B cell (primary cell): Measurements from ENCODE around the gene EPB41L4A. TPM values are rescaled to one million over a fixed set of nuclear protein-coding genes. Genes with fewer than 3 reads are reported as not detected.

ENCODE experiments used
- ATAC-seq: fragments of 200-7000 bp; cut with Tn5 transposase; one replicate; pipeline ENCODE4 v1.10.0; 2021; ENCODE audit warnings: low read depth, mild to moderate bottlenecking, moderate number of reproducible peaks, moderate library complexity
- CTCF ChIA-PET: fragments of 350-600 bp; sonication (Branson Sonifier 250); formaldehyde crosslinking; loops from one replicate; lab custom pipeline; 2021; ENCODE audit warnings: antibody characterized with exemption, inconsistent platforms; lab: Charles Lee
- POLR2A ChIA-PET: fragments of 350-600 bp; sonication (Branson Sonifier 250); formaldehyde crosslinking; loops from one replicate; lab custom pipeline; 2021; ENCODE audit warnings: antibody characterized with exemption; lab: Charles Lee
- DNase-seq: peaks from one replicate; pipeline ENCODE4 v3.0.0; 2013
- H2AFZ ChIP-seq: 2 replicates; pipeline ENCODE4 v1.6.1; 2012; ENCODE audit warnings: mild to moderate bottlenecking, low read depth, low read length; ENCODE audit not compliant: insufficient read depth, poor library complexity, severe bottlenecking
- H3K27ac ChIP-seq, 2 donors: 1 replicate in 1 of 2; 2 replicates in 1 of 2; pipeline ENCODE4 v1.5.1; 2012 to 2013; ENCODE audit warnings: low read length in 2 of 2, mild to moderate bottlenecking in 2 of 2, moderate library complexity in 1 of 2
- H3K27me3 ChIP-seq, 4 experiments: fragments of 200-600 bp in 1 of 4; sonication (generic) in 1 of 4; replicated peaks in 1 of 4; 1 replicate in 2 of 4; 2 replicates in 2 of 4; pipeline versions ENCODE4 v1.6.1 to v1.7.0; 2013 to 2016; ENCODE audit warnings: low read length in 3 of 4, mild to moderate bottlenecking in 2 of 4, mixed read lengths in 1 of 4, moderate library complexity in 1 of 4; ENCODE audit not compliant: insufficient read depth in 4 of 4, control insufficient read depth in 3 of 4; ENCODE audit errors: control extremely low read depth in 1 of 4
- H3K36me3 ChIP-seq, 2 experiments: replicated peaks in 1 of 2; 1 replicate in 1 of 2; 2 replicates in 1 of 2; pipeline versions ENCODE4 v1.6.1 to v1.7.1; 2013; ENCODE audit warnings: low read length in 1 of 2; ENCODE audit not compliant: insufficient read depth in 2 of 2, control insufficient read depth in 1 of 2; ENCODE audit errors: control extremely low read depth in 1 of 2, extremely low read depth in 1 of 2
- H3K4me1 ChIP-seq, 2 donors: fragments of 200-600 bp in 1 of 2; sonication (generic) in 1 of 2; 1 replicate in 1 of 2; 2 replicates in 1 of 2; pipeline versions ENCODE4 v1.5.1 to v1.6.1; 2013 to 2017; ENCODE audit warnings: low read length in 2 of 2; ENCODE audit not compliant: control insufficient read depth in 2 of 2, insufficient read depth in 2 of 2
- H3K4me2 ChIP-seq: replicated peaks from 2 replicates; pipeline ENCODE3; 2012; ENCODE audit warnings: mild to moderate bottlenecking, low read depth, low read length; ENCODE audit not compliant: poor library complexity, severe bottlenecking
- H3K4me3 ChIP-seq, 5 experiments: fragments of 200-600 bp in 1 of 5; sonication (generic) in 1 of 5; 1 replicate in 3 of 5; 2 replicates in 2 of 5; pipeline versions ENCODE4 v1.5.1 to v1.7.0; 2011 to 2016; ENCODE audit warnings: low read length in 4 of 5, mild to moderate bottlenecking in 4 of 5, low read depth in 2 of 5, control low read depth in 1 of 5, moderate library complexity in 1 of 5; ENCODE audit not compliant: insufficient read depth in 1 of 5; ENCODE audit errors: control extremely low read depth in 1 of 5, extremely low read depth in 1 of 5
- H3K79me2 ChIP-seq: fragments of 200-600 bp; sonication (generic); one replicate; pipeline ENCODE4 v1.6.0; 2016; ENCODE audit warnings: low read length; ENCODE audit not compliant: control insufficient read depth, insufficient read depth
- H3K9ac ChIP-seq: fragments of 200-600 bp; sonication (generic); 2 replicates; pipeline ENCODE4 v1.6.1; 2017; ENCODE audit warnings: mild to moderate bottlenecking, low read length, moderate library complexity
- H3K9me3 ChIP-seq, 3 donors: one replicate each; pipeline versions ENCODE4 v1.6.1 to v1.7.1; 2013; ENCODE audit warnings: low read length in 2 of 3; ENCODE audit not compliant: control insufficient read depth in 2 of 3, insufficient read depth in 1 of 3; ENCODE audit errors: control extremely low read depth in 1 of 3
- H4K20me1 ChIP-seq: 2 replicates; pipeline ENCODE4 v1.6.0; 2012; ENCODE audit warnings: mild to moderate bottlenecking, low read length; ENCODE audit not compliant: insufficient read depth, control insufficient read depth, poor library complexity, severe bottlenecking
- H3K27ac Mint-ChIP-seq: one replicate; pipeline ENCODE4 v1.8.0; 2021; ENCODE audit warnings: mixed read lengths
- H3K27me3 Mint-ChIP-seq: one replicate; pipeline ENCODE4 v1.8.0; 2021; ENCODE audit warnings: mixed read lengths
- H3K4me1 Mint-ChIP-seq: one replicate; pipeline ENCODE4 v1.8.0; 2021; ENCODE audit warnings: mixed read lengths
- H3K4me3 Mint-ChIP-seq: one replicate; pipeline ENCODE4 v1.8.0; 2021; ENCODE audit warnings: mixed read lengths
- H3K9me3 Mint-ChIP-seq: one replicate; pipeline ENCODE4 v1.8.0; 2022; ENCODE audit warnings: mixed read lengths; ENCODE audit not compliant: insufficient read depth
- EZH2 ChIP-seq: IDR thresholded peaks from 2 replicates; pipeline ENCODE4 v1.6.1; 2012; ENCODE audit warnings: borderline replicate concordance, low read depth, mild to moderate bottlenecking, moderate library complexity, low read length; ENCODE audit not compliant: insufficient read depth, poor library complexity, severe bottlenecking
- WGBS: methylation state at CpG from one replicate; pipeline ENCODE4 v1.1.5; 2013; ENCODE audit warnings: missing lambda C conversion rate; ENCODE audit not compliant: insufficient coverage; 5-methylcytosine and 5-hydroxymethylcytosine counted together
- intact Hi-C: fragments of 100-400 bp; cut with micrococcal nuclease; formaldehyde crosslinking; loops from one replicate; pipeline ENCODE4 v1.10.0; 2022
- polyA plus RNA-seq: library from polyadenylated mRNA; depleted of rRNA; stranded (reverse); fragments of >200 nt; gene quantifications from 2 replicates; pipeline ENCODE4 v1.2.3, GENCODE V29; 2012
- total RNA-seq, 2 donors: library from RNA; stranded (reverse); fragments of 120-200 nt in 1 of 2; gene quantifications; 1 replicate in 1 of 2; 2 replicates in 1 of 2; pipeline versions ENCODE4 v1.2.3 to v1.2.4, GENCODE V29; 2013 to 2022
- TF ChIP-seq, protein P1 (sequence below): fragments of 200-600 bp; IDR thresholded peaks from one replicate; pipeline ENCODE4 v1.8.0; 2022; ENCODE audit warnings: antibody characterized with exemption, mild to moderate bottlenecking

EPB41L4A gene
- total and polyA plus RNA-seq, 2 donors (not counting 1 experiment from before 2014, with no cell fraction given), result 1.8 to 12.9 TPM

DNA sequence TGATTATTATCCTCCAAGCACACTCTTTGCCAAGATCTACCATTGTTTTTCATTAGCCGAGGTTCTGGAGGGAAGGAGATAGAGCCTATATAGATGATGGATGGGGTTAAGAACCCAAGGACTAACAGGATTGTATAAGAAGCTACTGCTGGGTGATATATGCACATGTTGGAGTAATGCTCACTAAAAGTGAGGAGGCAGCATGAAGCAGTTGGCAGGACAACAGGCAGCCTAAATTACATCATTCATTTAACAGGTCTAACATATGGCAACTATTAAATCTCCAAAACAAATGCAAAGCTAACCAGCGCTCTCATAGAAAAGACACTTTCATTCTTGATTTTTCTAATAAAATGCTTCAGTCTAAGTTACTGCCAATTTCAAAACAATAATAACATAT lies 293.2 kb downstream of the EPB41L4A start:
- no peak overlapping the region for H3K9ac ChIP-seq
- CTCF ChIA-PET, result interaction anchor here (0.9 to 1.2 kb wide), 2 partner anchors 20 to 576 kb away, joined by 3 read pairs; no protein-coding TSS in a partner anchor
- H3K27me3 ChIP-seq, result no peaks in the 10 kb centered on the region
- H3K4me3 ChIP-seq, result no peak overlapping the region
- no CpG with 5 or more reads among the region's 2 CpGs for WGBS
- Mint-ChIP-seq H3K27me3 (peaks cover 19% of the 10 kb centered on the region), H3K27ac (no peak overlapping the region), H3K9me3 (peaks cover 3% of the 10 kb centered on the region), H3K4me1 (no peaks in the 10 kb centered on the region), H3K4me3 (no peak overlapping the region)
- no peak overlapping the region for H3K27ac ChIP-seq
- no peak overlapping the region for H2AFZ ChIP-seq
- POLR2A ChIA-PET, result no interaction called here
- no peaks in the 10 kb centered on the region for H3K4me1 ChIP-seq
- H4K20me1 ChIP-seq, result no peaks in the 10 kb centered on the region
- intact Hi-C loops, result no loop called here
- no peak for ATAC-seq
- no peaks in the 10 kb centered on the region for H3K9me3 ChIP-seq
- H3K79me2 ChIP-seq, result no peaks in the 10 kb centered on the region
- H3K36me3 ChIP-seq, result no peaks in the 10 kb centered on the region
- DNase-seq, result no peak
- TF ChIP-seq EZH2, result no peak
- TF ChIP-seq, protein P1, sequence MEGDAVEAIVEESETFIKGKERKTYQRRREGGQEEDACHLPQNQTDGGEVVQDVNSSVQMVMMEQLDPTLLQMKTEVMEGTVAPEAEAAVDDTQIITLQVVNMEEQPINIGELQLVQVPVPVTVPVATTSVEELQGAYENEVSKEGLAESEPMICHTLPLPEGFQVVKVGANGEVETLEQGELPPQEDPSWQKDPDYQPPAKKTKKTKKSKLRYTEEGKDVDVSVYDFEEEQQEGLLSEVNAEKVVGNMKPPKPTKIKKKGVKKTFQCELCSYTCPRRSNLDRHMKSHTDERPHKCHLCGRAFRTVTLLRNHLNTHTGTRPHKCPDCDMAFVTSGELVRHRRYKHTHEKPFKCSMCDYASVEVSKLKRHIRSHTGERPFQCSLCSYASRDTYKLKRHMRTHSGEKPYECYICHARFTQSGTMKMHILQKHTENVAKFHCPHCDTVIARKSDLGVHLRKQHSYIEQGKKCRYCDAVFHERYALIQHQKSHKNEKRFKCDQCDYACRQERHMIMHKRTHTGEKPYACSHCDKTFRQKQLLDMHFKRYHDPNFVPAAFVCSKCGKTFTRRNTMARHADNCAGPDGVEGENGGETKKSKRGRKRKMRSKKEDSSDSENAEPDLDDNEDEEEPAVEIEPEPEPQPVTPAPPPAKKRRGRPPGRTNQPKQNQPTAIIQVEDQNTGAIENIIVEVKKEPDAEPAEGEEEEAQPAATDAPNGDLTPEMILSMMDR, result no peak
- no peak overlapping the region for H3K4me2 ChIP-seq

DNA sequence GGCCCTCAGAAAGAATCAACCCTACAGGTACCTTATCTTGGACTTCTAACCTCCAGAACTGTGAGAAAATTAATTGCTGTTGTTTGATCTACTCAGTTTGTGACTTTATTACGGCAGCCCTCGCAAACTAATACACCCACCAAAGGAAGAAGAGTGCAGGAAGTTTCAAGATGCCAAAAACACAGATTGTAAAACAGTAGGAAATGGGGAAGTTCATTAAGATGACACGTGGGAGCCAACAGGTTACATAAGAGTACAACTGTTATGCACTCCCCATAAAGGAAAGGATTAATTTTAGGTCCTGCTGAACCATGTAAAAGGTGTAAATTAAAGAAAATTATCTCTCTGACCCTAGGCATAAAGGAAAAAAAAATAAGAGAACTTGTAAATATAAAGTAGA lies 294.3 kb downstream of the EPB41L4A start:
- intact Hi-C loops, result no loop called here
- Histone ChIP-seq H3K4me2 (no peak overlapping the region), H3K9ac (no peak overlapping the region), H3K27me3 (no peaks in the 10 kb centered on the region), H3K9me3 (peaks cover 0 to 5% (median 0%) of the 10 kb centered on the region in 3 donors), H2AFZ (no peak overlapping the region), H3K36me3 (no peaks in the 10 kb centered on the region), H3K4me1 (no peaks in the 10 kb centered on the region), H3K4me3 (no peak overlapping the region), H3K79me2 (no peaks in the 10 kb centered on the region), H4K20me1 (no peaks in the 10 kb centered on the region), H3K27ac (no peak overlapping the region)
- ChIA-PET CTCF (interaction anchor here (1.2 kb wide), 1 partner anchor 575 kb away, joined by 3 read pairs; no protein-coding TSS in a partner anchor), POLR2A (no interaction called here)
- DNase-seq (no peak), ATAC-seq (no peak)
- Mint-ChIP-seq H3K4me1 (no peaks in the 10 kb centered on the region), H3K27ac (no peak overlapping the region), H3K9me3 (peaks cover 3% of the 10 kb centered on the region), H3K27me3 (peaks cover 19% of the 10 kb centered on the region), H3K4me3 (no peak overlapping the region)
- no peak for TF ChIP-seq EZH2
- TF ChIP-seq, protein P1, result no peak
- WGBS, result no CpG with 5 or more reads among the region's 3 CpGs
